KMS-11 (cell line): Measurements from ENCODE around the gene PPARG.
"Not testable (repeated sequence)": the region's sequence is repeated elsewhere in the genome, so short reads cannot be mapped to it uniquely, and the experiment has no call there.

Experiments
- H2AFZ ChIP-seq: fragments of 200-600 bp; sonication (generic); 2 replicates; pipeline ENCODE4 v1.6.1; 2016; ENCODE audit warnings: antibody characterized with exemption, mixed run types, low read depth
- H3K27ac ChIP-seq: fragments of 200-600 bp; sonication (generic); 2 replicates; pipeline ENCODE4 v1.6.1; 2016; ENCODE audit warnings: mild to moderate bottlenecking, mixed run types
- H3K27me3 ChIP-seq: fragments of 200-600 bp; sonication (generic); 2 replicates; pipeline ENCODE4 v1.6.1; 2017; ENCODE audit warnings: mild to moderate bottlenecking, low read depth, mixed run types, moderate library complexity; ENCODE audit not compliant: insufficient read depth
- H3K36me3 ChIP-seq: fragments of 200-600 bp; sonication (generic); 2 replicates; pipeline ENCODE4 v1.6.1; 2017; ENCODE audit warnings: mild to moderate bottlenecking, mixed run types; ENCODE audit not compliant: insufficient read depth
- H3K4me1 ChIP-seq: fragments of 200-600 bp; sonication (generic); 2 replicates; pipeline ENCODE4 v1.6.1; 2016; ENCODE audit warnings: mild to moderate bottlenecking, low read depth, mixed run types; ENCODE audit not compliant: poor library complexity, severe bottlenecking
- H3K4me2 ChIP-seq: fragments of 200-600 bp; sonication (generic); 2 replicates; pipeline ENCODE4 v1.7.0; 2016; ENCODE audit warnings: mild to moderate bottlenecking, mixed run types
- H3K4me3 ChIP-seq: fragments of 200-600 bp; sonication (generic); IDR thresholded peaks from 2 replicates; pipeline ENCODE4 v1.6.1; 2017; ENCODE audit warnings: low read depth, low read length, mixed read lengths; ENCODE audit not compliant: insufficient read depth
- H3K79me2 ChIP-seq: fragments of 200-600 bp; sonication (generic); 2 replicates; pipeline ENCODE4 v1.6.1; 2016; ENCODE audit warnings: low read depth, mixed run types; ENCODE audit not compliant: insufficient read depth
- H3K9ac ChIP-seq: fragments of 200-600 bp; sonication (generic); 2 replicates; pipeline ENCODE4 v1.6.1; 2016; ENCODE audit warnings: mild to moderate bottlenecking, mixed run types
- H4K20me1 ChIP-seq: fragments of 200-600 bp; sonication (generic); 2 replicates; pipeline ENCODE4 v1.6.1; 2016; ENCODE audit warnings: mild to moderate bottlenecking, mixed run types; ENCODE audit not compliant: insufficient read depth
- CTCF ChIP-seq: fragments of 200-600 bp; sonication (generic); conservative IDR thresholded peaks from 2 replicates; pipeline ENCODE4 v1.6.1; 2017; ENCODE audit warnings: low read depth, mild to moderate bottlenecking, antibody characterized with exemption, low read length, moderate library complexity, mixed read lengths

PPARG gene

GRCh38 chr3:12454076-12454815 is 165.4 kb downstream of the PPARG start:
- H3K4me3 ChIP-seq = no peak overlapping the region
- no peak overlapping the region for H3K4me2 ChIP-seq
- no peaks in the 10 kb centered on the region for H3K79me2 ChIP-seq
- no peaks in the 10 kb centered on the region for H3K36me3 ChIP-seq
- H3K9ac ChIP-seq = no peak overlapping the region
- no peak overlapping the region for H3K27ac ChIP-seq
- no peaks in the 10 kb centered on the region for H3K27me3 ChIP-seq
- TF ChIP-seq CTCF = no peak
- no peaks in the 10 kb centered on the region for H3K4me1 ChIP-seq
- no peaks in the 10 kb centered on the region for H4K20me1 ChIP-seq
- no peak overlapping the region for H2AFZ ChIP-seq

DNA sequence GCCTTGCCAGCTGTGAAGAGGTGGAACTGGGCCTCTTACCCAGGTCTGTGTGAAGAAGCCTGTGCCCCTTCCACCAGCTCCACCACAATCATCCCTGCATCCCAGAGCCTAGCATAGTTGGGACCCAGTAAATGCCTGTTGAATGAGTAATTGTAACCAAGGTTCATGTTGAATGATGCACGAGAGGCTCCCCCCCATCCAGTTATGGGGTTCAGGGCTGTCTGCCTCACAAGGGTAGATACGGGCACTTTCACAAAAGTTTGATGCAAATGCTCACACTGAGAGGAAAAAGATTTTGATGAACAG is 165.9 kb downstream of the PPARG start:
- no peak for TF ChIP-seq CTCF
- no peaks in the 10 kb centered on the region for H3K4me1 ChIP-seq
- no peaks in the 10 kb centered on the region for H3K36me3 ChIP-seq
- no peaks in the 10 kb centered on the region for H3K79me2 ChIP-seq
- H3K9ac ChIP-seq = no peak overlapping the region
- H3K4me2 ChIP-seq = no peak overlapping the region
- H3K4me3 ChIP-seq = no peak overlapping the region
- no peak overlapping the region for H3K27ac ChIP-seq
- no peaks in the 10 kb centered on the region for H3K27me3 ChIP-seq
- no peak overlapping the region for H2AFZ ChIP-seq
- H4K20me1 ChIP-seq = no peaks in the 10 kb centered on the region

GRCh38 chr3:12455740-12456139 is 166.9 kb downstream of the PPARG start:
- no peaks in the 10 kb centered on the region for H4K20me1 ChIP-seq
- no peaks in the 10 kb centered on the region for H3K27me3 ChIP-seq
- no peak overlapping the region for H3K27ac ChIP-seq

DNA sequence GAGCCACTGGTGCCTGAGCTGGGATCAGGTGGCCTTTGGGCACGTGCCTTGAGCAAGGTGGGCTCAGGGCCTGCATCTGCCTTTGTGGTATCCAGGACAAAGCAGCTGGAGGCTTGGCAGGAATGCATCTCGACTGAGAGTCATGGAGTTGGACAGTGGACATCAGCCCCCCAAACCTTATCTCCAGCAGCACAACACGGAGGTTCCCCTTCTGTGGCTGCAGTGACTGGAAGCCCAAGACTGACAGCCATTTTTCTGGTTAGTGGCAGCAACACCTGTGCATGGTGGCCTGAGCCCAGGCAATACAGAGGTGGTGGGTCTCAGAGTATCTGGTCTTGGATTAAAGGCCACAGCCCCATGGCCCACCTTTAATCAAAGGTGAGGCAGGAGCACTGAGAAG is 167.6 kb downstream of the PPARG start:
- no peak overlapping the region for H3K27ac ChIP-seq
- no peaks in the 10 kb centered on the region for H3K4me1 ChIP-seq
- no peak overlapping the region for H2AFZ ChIP-seq

More at GRCh38 chr3:12455740-12456139, 166.9 kb downstream of the PPARG start:
- TF ChIP-seq CTCF = no peak
- Histone ChIP-seq H3K79me2 (no peaks in the 10 kb centered on the region), H3K4me1 (no peaks in the 10 kb centered on the region), H3K4me2 (no peak overlapping the region), H2AFZ (no peak overlapping the region), H3K36me3 (no peaks in the 10 kb centered on the region), H3K9ac (no peak overlapping the region), H3K4me3 (no peak overlapping the region)

GRCh38 chr3:12457380-12457779 is 168.5 kb downstream of the PPARG start:
- not testable (repeated sequence) for H3K4me2 ChIP-seq, H3K27ac ChIP-seq, H3K27me3 ChIP-seq, H4K20me1 ChIP-seq, H2AFZ ChIP-seq, H3K4me1 ChIP-seq, H3K4me3 ChIP-seq, H3K36me3 ChIP-seq, H3K79me2 ChIP-seq, H3K9ac ChIP-seq

More for the DNA sequence above, 167.6 kb downstream of the PPARG start:
- Histone ChIP-seq H3K9ac (no peak overlapping the region), H3K36me3 (no peaks in the 10 kb centered on the region), H3K27me3 (no peaks in the 10 kb centered on the region), H4K20me1 (no peaks in the 10 kb centered on the region), H3K4me2 (no peak overlapping the region), H3K4me3 (no peak overlapping the region), H3K79me2 (no peaks in the 10 kb centered on the region)
- no peak for TF ChIP-seq CTCF
